HUES64 (cell line): ENCODE measurements around the gene INTS1.

Source experiments
- H3K27ac ChIP-seq: 2 replicates; pipeline ENCODE4 v1.7.0; 2013; ENCODE audit warnings: low read depth, low read length, inconsistent platforms
- H3K27me3 ChIP-seq: 2 replicates; pipeline ENCODE4 v1.6.1; 2013; ENCODE audit warnings: mild to moderate bottlenecking, low read length; ENCODE audit not compliant: insufficient read depth
- H3K36me3 ChIP-seq: 2 replicates; pipeline ENCODE4 v1.6.1; 2013; ENCODE audit warnings: mild to moderate bottlenecking, low read length; ENCODE audit not compliant: insufficient read depth
- H3K4me1 ChIP-seq: 2 replicates; pipeline ENCODE4 v1.6.1; 2013; ENCODE audit warnings: mild to moderate bottlenecking, low read length, moderate library complexity; ENCODE audit not compliant: insufficient read depth
- H3K4me3 ChIP-seq: 2 replicates; pipeline ENCODE4 v1.5.1; 2013; ENCODE audit warnings: mild to moderate bottlenecking, low read length, moderate library complexity
- H3K9ac ChIP-seq: 2 replicates; pipeline ENCODE4 v1.6.1; 2013; ENCODE audit warnings: mild to moderate bottlenecking, low read depth, low read length
- H3K9me3 ChIP-seq: 2 replicates; pipeline ENCODE4 v1.6.1; 2013; ENCODE audit warnings: low read depth, low read length; ENCODE audit not compliant: insufficient read depth
- WGBS: fragments of 150-250, 120-280 bp; methylation state at CpG from one replicate; pipeline ENCODE4 v1.1.7; 2013; ENCODE audit warnings: missing lambda C conversion rate; 5-methylcytosine and 5-hydroxymethylcytosine counted together

Gene INTS1

GRCh38 chr7:1512781-1513656 is 8.8 kb upstream of the INTS1 start:
- no peaks in the 10 kb centered on the region for H3K27me3 ChIP-seq
- H3K4me1 ChIP-seq: no peaks in the 10 kb centered on the region
- H3K9me3 ChIP-seq: no peaks in the 10 kb centered on the region
- no peak overlapping the region for H3K4me3 ChIP-seq
- 91% methylated on average over 35 of the region's 35 CpGs for WGBS
- no peak overlapping the region for H3K9ac ChIP-seq
- no peaks in the 10 kb centered on the region for H3K36me3 ChIP-seq
- H3K27ac ChIP-seq: no peak overlapping the region

GRCh38 chr7:1511444-1512422 is 7.5 kb upstream of the INTS1 start:
- Histone ChIP-seq H3K9ac (no peak overlapping the region), H3K4me1 (peaks cover 2% of the 10 kb centered on the region; the same call in 1 of the 2 replicates)

GRCh38 chr7:1510780-1511154 is 6.6 kb upstream of the INTS1 start:
- Histone ChIP-seq H3K9me3 (no peaks in the 10 kb centered on the region), H3K4me1 (peaks cover 3% of the 10 kb centered on the region; the same call in 1 of the 2 replicates), H3K4me3 (no peak overlapping the region), H3K27ac (no peak overlapping the region), H3K9ac (no peak overlapping the region), H3K27me3 (no peaks in the 10 kb centered on the region), H3K36me3 (no peaks in the 10 kb centered on the region)
- WGBS: 94% methylated on average over 16 of the region's 16 CpGs

More at GRCh38 chr7:1511444-1512422, 7.5 kb upstream of the INTS1 start:
- WGBS: 88% methylated on average over 30 of the region's 30 CpGs
- Histone ChIP-seq H3K36me3 (no peaks in the 10 kb centered on the region), H3K4me3 (no peak overlapping the region), H3K27ac (no peak overlapping the region), H3K9me3 (no peaks in the 10 kb centered on the region), H3K27me3 (no peaks in the 10 kb centered on the region)

- Histone ChIP-seq H3K27ac (no peak overlapping the region), H3K27me3 (no peaks in the 10 kb centered on the region)
Measured at GRCh38 chr7:1509226-1509625, 5.0 kb upstream of the INTS1 start.

GRCh38 chr7:1508277-1508758 is 4.1 kb upstream of the INTS1 start:
- H3K9me3 ChIP-seq: no peaks in the 10 kb centered on the region
- no peak overlapping the region for H3K9ac ChIP-seq
- H3K27ac ChIP-seq: no peak overlapping the region
- H3K27me3 ChIP-seq: no peaks in the 10 kb centered on the region
- WGBS: 92% methylated on average over 10 of the region's 10 CpGs
- peaks cover 4% of the 10 kb centered on the region; the same call in 1 of the 2 replicates for H3K4me1 ChIP-seq
- no peaks in the 10 kb centered on the region for H3K36me3 ChIP-seq
- H3K4me3 ChIP-seq: no peak overlapping the region

More at GRCh38 chr7:1509226-1509625, 5.0 kb upstream of the INTS1 start:
- no peaks in the 10 kb centered on the region for H3K36me3 ChIP-seq
- H3K9ac ChIP-seq: no peak overlapping the region
- H3K4me3 ChIP-seq: no peak overlapping the region
- peaks cover 3% of the 10 kb centered on the region; the same call in 1 of the 2 replicates for H3K4me1 ChIP-seq
- 93% methylated on average over 13 of the region's 14 CpGs for WGBS
- no peaks in the 10 kb centered on the region for H3K9me3 ChIP-seq

GRCh38 chr7:1505731-1506550 is 1.8 kb upstream of the INTS1 start:
- 86% methylated on average over 33 of the region's 35 CpGs for WGBS
- H3K36me3 ChIP-seq: peaks cover 21% of the 10 kb centered on the region
- H3K9me3 ChIP-seq: no peaks in the 10 kb centered on the region
- H3K4me3 ChIP-seq: no peak overlapping the region
- H3K9ac ChIP-seq: no peak overlapping the region
- peaks cover 7% of the 10 kb centered on the region; the same call in 1 of the 2 replicates for H3K4me1 ChIP-seq
- no peaks in the 10 kb centered on the region for H3K27me3 ChIP-seq
- 0 out of 2 replicates have a peak overlapping the region, but pooled peaks have one; percentile 52 for H3K27ac ChIP-seq

- no peak overlapping the region for H3K27ac ChIP-seq
- WGBS: 32% methylated on average over 24 of the region's 24 CpGs
- H3K27me3 ChIP-seq: no peaks in the 10 kb centered on the region
- peaks cover 7% of the 10 kb centered on the region; the same call in 1 of the 2 replicates for H3K4me1 ChIP-seq
- H3K36me3 ChIP-seq: peaks cover 38% of the 10 kb centered on the region
- H3K4me3 ChIP-seq: peak overlapping the region; percentile 98
- peak overlapping the region; percentile 91 for H3K9ac ChIP-seq
- H3K9me3 ChIP-seq: no peaks in the 10 kb centered on the region
Measured at GRCh38 chr7:1503390-1503789, 799 bp downstream of the INTS1 start.

- H3K9ac ChIP-seq: no peak overlapping the region; the same call in 1 of the 2 replicates
- H3K36me3 ChIP-seq: peaks cover 43% of the 10 kb centered on the region
- H3K27ac ChIP-seq: no peak overlapping the region
- H3K4me1 ChIP-seq: peaks cover 7% of the 10 kb centered on the region; the same call in 1 of the 2 replicates
- H3K4me3 ChIP-seq: peak overlapping the region; percentile 98
- no peaks in the 10 kb centered on the region for H3K9me3 ChIP-seq
- H3K27me3 ChIP-seq: no peaks in the 10 kb centered on the region
- 91% methylated on average over 20 of the region's 20 CpGs for WGBS
Measured at GRCh38 chr7:1502845-1503244, 1.3 kb downstream of the INTS1 start.

GRCh38 chr7:1501487-1502270 is 2.5 kb downstream of the INTS1 start:
- 93% methylated on average over 21 of the region's 21 CpGs for WGBS
- no peak overlapping the region for H3K9ac ChIP-seq
- peaks cover 4% of the 10 kb centered on the region; the same call in 1 of the 2 replicates for H3K4me1 ChIP-seq
- no peak overlapping the region for H3K27ac ChIP-seq
- peaks cover 55% of the 10 kb centered on the region for H3K36me3 ChIP-seq
- H3K4me3 ChIP-seq: no peak overlapping the region
- no peaks in the 10 kb centered on the region for H3K9me3 ChIP-seq
- H3K27me3 ChIP-seq: no peaks in the 10 kb centered on the region
